Measurements from ENCODE around the gene HINFP. TPM values are rescaled to one million over a fixed set of nuclear protein-coding genes. Genes with fewer than 3 reads are reported as not detected.

The HINFP gene
- total and polyA plus RNA-seq, 2 of the 8 experiments (the other 6 are each of a cell fraction or from before 2014, with no cell fraction given): 35.0 to 37.3 TPM

DNA sequence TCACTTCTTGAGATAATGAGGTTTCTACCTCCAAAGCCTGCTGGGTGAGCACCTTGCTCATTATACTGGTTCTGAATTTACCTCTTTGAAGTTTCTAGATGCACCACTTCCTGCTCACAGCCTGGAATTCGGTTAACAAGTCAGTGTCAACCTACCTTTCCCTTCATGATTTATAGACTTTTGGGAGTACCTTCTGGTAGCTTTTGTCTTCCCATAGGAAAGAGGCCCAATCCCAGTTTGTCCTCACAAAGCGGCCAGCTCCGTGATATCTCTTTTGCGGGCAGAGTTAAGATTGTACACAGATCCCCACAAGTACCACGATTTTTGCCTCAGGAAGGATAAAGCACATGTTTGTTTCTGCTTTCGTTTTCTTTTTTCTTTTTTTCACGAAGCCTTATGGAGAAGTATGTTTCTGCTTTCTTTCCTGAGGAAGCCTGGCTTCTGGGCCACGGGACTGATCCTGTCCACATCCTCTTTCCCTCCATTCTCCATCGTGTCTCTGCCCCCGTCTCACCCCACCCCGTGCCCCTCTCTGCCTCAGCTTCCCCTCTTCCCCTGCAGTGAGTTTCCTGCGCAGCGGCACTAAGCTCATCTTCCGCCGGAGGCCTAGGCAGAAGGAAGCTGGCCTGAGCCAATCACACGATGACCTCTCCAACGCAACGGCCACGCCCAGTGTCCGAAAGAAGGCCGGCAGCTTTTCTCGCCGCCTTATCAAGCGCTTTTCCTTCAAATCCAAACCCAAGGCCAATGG is 5.7 kb upstream of the HINFP start (continued):
- TF ChIP-seq KDM4A (IDR thresholded peaks at IDR 0.05; ENCODE audit: low read depth, low read length, severe bottlenecking) (no peak), ZNF274 (IDR thresholded peaks at IDR 0.05; ENCODE audit: borderline replicate concordance, extremely low read depth, low read length) (no peak), SP4 (IDR thresholded peaks at IDR 0.05; ENCODE audit: low read length) (no peak), CBX8 (IDR thresholded peaks at IDR 0.05; ENCODE audit: borderline replicate concordance, low read depth, low read length) (no peak)
- TF ChIP-seq, protein P1, sequence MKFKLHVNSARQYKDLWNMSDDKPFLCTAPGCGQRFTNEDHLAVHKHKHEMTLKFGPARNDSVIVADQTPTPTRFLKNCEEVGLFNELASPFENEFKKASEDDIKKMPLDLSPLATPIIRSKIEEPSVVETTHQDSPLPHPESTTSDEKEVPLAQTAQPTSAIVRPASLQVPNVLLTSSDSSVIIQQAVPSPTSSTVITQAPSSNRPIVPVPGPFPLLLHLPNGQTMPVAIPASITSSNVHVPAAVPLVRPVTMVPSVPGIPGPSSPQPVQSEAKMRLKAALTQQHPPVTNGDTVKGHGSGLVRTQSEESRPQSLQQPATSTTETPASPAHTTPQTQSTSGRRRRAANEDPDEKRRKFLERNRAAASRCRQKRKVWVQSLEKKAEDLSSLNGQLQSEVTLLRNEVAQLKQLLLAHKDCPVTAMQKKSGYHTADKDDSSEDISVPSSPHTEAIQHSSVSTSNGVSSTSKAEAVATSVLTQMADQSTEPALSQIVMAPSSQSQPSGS (IDR thresholded peaks at IDR 0.05; ENCODE audit: low read length): no peak

All from H1 (cell line).